GM13977 (cell line): ENCODE results near the gene GABBR2.

ENCODE experiments used
- DNase-seq: peaks from one replicate; pipeline ENCODE4 v3.0.0; 2012; ENCODE audit warnings: low spot score
- in situ Hi-C: fragments of 300-500 bp; cut with MboI; formaldehyde crosslinking; loops from one replicate; pipeline ENCODE4 v1.12.0; 2022; ENCODE audit warnings: low sequenced_read_pairs, low pct_unique_long_range_greater_than_20kb, mixed read lengths, inconsistent platforms; ENCODE audit not compliant: unreplicated experiment
- TF ChIP-seq, protein P1 (sequence below): IDR thresholded peaks from 2 replicates; pipeline ENCODE4 v1.5.1; 2012; ENCODE audit warnings: mild to moderate bottlenecking, control low read depth; ENCODE audit not compliant: insufficient read depth; ENCODE audit errors: extremely low read depth, missing control alignments

GABBR2 gene

GRCh38 chr9:98708933-98709911 lies at the start of gene GABBR2:
TSS of gene GABBR2 (minus strand) at chr9:98708935. CDS start at chr9:98708737, 198 bp downstream.
- TF ChIP-seq, protein P1, sequence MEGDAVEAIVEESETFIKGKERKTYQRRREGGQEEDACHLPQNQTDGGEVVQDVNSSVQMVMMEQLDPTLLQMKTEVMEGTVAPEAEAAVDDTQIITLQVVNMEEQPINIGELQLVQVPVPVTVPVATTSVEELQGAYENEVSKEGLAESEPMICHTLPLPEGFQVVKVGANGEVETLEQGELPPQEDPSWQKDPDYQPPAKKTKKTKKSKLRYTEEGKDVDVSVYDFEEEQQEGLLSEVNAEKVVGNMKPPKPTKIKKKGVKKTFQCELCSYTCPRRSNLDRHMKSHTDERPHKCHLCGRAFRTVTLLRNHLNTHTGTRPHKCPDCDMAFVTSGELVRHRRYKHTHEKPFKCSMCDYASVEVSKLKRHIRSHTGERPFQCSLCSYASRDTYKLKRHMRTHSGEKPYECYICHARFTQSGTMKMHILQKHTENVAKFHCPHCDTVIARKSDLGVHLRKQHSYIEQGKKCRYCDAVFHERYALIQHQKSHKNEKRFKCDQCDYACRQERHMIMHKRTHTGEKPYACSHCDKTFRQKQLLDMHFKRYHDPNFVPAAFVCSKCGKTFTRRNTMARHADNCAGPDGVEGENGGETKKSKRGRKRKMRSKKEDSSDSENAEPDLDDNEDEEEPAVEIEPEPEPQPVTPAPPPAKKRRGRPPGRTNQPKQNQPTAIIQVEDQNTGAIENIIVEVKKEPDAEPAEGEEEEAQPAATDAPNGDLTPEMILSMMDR, result no peak
- in situ Hi-C loops, result no loop called here
- DNase-seq, result no peak

- in situ Hi-C loops, result no loop called here
- DNase-seq, result no peak
- TF ChIP-seq, protein P1, result no peak
Observed at GRCh38 chr9:98755006-98755618, 46.4 kb upstream of the GABBR2 start.

DNA sequence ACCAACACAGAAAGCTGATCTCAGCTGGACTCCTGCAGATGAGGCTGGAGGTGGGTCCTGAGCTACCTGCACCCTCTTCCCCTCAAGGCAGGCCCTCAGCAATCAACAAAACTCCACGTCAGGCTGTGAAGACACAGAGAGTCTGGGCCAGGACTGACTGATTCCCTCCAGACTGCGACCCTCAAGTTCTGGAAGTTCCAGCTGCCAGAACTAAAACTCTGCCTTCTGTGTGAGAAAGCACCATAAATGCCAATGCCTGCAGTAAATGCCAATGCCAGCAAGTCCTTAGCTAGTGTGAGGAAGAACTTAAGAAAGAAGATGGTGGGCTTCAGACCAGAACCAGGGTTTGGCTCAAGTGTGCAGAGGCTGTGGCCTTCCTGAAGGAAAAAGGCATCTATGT lies 42.5 kb upstream of the GABBR2 start:
- no peak for DNase-seq
- TF ChIP-seq, protein P1, result no peak
- in situ Hi-C loops, result no loop called here

- in situ Hi-C loops, result no loop called here
- DNase-seq, result no peak
- TF ChIP-seq, protein P1, result no peak
Observed at GRCh38 chr9:98750364-98751060, 41.8 kb upstream of the GABBR2 start.

DNA sequence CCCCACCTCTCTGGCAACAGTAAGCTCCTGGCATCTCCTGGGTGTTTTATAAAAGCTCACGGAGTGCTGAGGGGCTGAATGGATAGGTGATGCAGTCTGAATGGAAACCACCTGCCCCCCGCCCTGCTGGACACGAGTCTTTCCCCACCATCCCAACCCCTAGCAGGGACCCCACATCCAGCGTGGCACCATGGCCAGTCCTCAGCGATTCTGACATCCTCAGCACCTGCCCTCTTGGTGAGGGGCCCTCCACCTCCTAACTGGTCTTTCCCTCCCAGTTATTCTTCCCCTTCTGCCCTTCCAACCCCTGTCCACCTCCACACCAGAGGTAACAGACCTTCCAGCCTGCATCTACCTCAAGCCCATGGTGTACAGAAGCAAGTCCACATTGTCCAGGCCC lies 38.7 kb upstream of the GABBR2 start:
- in situ Hi-C loops, result no loop called here
- no peak for DNase-seq
- TF ChIP-seq, protein P1, result no peak

DNA sequence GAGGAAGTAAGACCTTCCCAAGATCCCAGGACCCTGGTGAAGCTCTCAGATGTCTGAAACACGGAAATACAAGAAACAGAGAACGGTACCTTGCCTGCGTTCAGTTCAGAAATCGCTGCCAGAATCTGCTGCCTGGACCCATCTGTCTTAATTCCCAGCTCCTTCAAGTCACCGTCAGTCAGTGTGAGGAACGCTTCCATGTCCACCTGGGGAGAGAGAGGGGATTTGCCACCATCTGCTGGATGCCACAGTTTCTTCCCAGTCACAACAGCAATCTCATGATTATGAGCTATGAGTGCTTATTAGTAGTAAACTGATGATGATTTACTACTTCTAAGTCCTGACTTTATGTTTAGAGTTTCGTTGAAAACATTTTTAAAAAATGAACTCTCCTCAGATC lies 36.7 kb upstream of the GABBR2 start:
- TF ChIP-seq, protein P1, result no peak
- in situ Hi-C loops, result no loop called here
- no peak for DNase-seq
